Measurements from ENCODE around the gene DPP6.

Gene DPP6

GRCh38 chr7:154425271-154425670 lies 373.1 kb downstream of the DPP6 start:
- no peak for DNase-seq

- DNase-seq = no peak
These were observed 374.6 kb downstream of the DPP6 start for GRCh38 chr7:154426778-154427177.

- no peak for DNase-seq
These were observed 375.3 kb downstream of the DPP6 start for GRCh38 chr7:154427533-154427932.

GRCh38 chr7:154429666-154430404 lies 377.6 kb downstream of the DPP6 start:
- no peak for DNase-seq

- DNase-seq = no peak
These were observed 378.4 kb downstream of the DPP6 start for GRCh38 chr7:154430640-154431039.

GRCh38 chr7:154431045-154431444 lies 378.8 kb downstream of the DPP6 start:
- no peak for DNase-seq

- no peak for DNase-seq
These were observed 381.7 kb downstream of the DPP6 start for GRCh38 chr7:154433632-154434598.

- no peak for DNase-seq
These were observed 384.4 kb downstream of the DPP6 start for GRCh38 chr7:154436560-154436959.

GRCh38 chr7:154437234-154437633 lies 385.0 kb downstream of the DPP6 start:
- no peak for DNase-seq

- DNase-seq = no peak
These were observed 386.6 kb downstream of the DPP6 start for GRCh38 chr7:154438571-154439367.

GRCh38 chr7:154440058-154440457 lies 387.9 kb downstream of the DPP6 start:
- DNase-seq = no peak

- no peak for DNase-seq
These were observed 388.5 kb downstream of the DPP6 start for GRCh38 chr7:154440651-154441050.

- DNase-seq = no peak
These were observed 389.6 kb downstream of the DPP6 start for GRCh38 chr7:154441811-154442210.

GRCh38 chr7:154442939-154443338 lies 390.7 kb downstream of the DPP6 start:
- DNase-seq = no peak

- no peak for DNase-seq
These were observed 398.3 kb downstream of the DPP6 start for GRCh38 chr7:154450451-154450850.

GRCh38 chr7:154451480-154452457 lies 399.6 kb downstream of the DPP6 start:
- DNase-seq = no peak

- DNase-seq = no peak
These were observed 411.6 kb downstream of the DPP6 start for GRCh38 chr7:154463794-154464193.

- DNase-seq = no peak
These were observed 417.5 kb downstream of the DPP6 start for GRCh38 chr7:154469652-154470051.

- DNase-seq = no peak
These were observed 420.1 kb downstream of the DPP6 start for GRCh38 chr7:154472343-154472742.

GRCh38 chr7:154473360-154473759 lies 421.2 kb downstream of the DPP6 start:
- DNase-seq = no peak

- DNase-seq = no peak
These were observed 422.8 kb downstream of the DPP6 start for GRCh38 chr7:154474903-154475520.
